HG03064 (cell line): ENCODE data around the gene EPOP.
"Not testable (repeated sequence)": the region's sequence is repeated elsewhere in the genome, so short reads cannot be mapped to it uniquely, and the experiment has no call there.

Experiments used
- ATAC-seq: cut with Tn5 transposase; IDR thresholded peaks from one replicate; pipeline ENCODE4 v1.9.1; 2021; ENCODE audit warnings: low read depth; ENCODE audit not compliant: unreplicated experiment

The EPOP gene

GRCh38 chr17:38654411-38655398 lies 20.1 kb downstream of the EPOP start:
- no peak for ATAC-seq

- no peak for ATAC-seq
These were observed 21.1 kb downstream of the EPOP start for GRCh38 chr17:38653679-38654078.

GRCh38 chr17:38653230-38653629 lies 21.5 kb downstream of the EPOP start:
- ATAC-seq = no peak

- not testable (repeated sequence) for ATAC-seq
These were observed 24.0 kb downstream of the EPOP start for GRCh38 chr17:38650653-38651173.

- no peak for ATAC-seq
These were observed 36.8 kb downstream of the EPOP start for GRCh38 chr17:38637951-38638350.

GRCh38 chr17:38636054-38636453 lies 38.7 kb downstream of the EPOP start:
- no peak for ATAC-seq

- no peak for ATAC-seq
These were observed 42.4 kb downstream of the EPOP start for GRCh38 chr17:38632334-38632733.

GRCh38 chr17:38628441-38628840 lies 46.3 kb downstream of the EPOP start:
- ATAC-seq = no peak

GRCh38 chr17:38627957-38628356 lies 46.8 kb downstream of the EPOP start:
- ATAC-seq = no peak

GRCh38 chr17:38626606-38627226 lies 48.0 kb downstream of the EPOP start:
- not testable (repeated sequence) for ATAC-seq

- ATAC-seq = no peak
These were observed 49.3 kb downstream of the EPOP start for GRCh38 chr17:38625482-38625881.

- ATAC-seq = not testable (repeated sequence)
These were observed 49.9 kb downstream of the EPOP start for GRCh38 chr17:38624782-38625355.
